OCI-M1 (cell line): ENCODE results near the gene CIT.

Experiments
- DNase-seq: peaks from one replicate; lab custom pipeline; 2025; lab: John Stamatoyannopoulos, UW

The CIT gene

DNA sequence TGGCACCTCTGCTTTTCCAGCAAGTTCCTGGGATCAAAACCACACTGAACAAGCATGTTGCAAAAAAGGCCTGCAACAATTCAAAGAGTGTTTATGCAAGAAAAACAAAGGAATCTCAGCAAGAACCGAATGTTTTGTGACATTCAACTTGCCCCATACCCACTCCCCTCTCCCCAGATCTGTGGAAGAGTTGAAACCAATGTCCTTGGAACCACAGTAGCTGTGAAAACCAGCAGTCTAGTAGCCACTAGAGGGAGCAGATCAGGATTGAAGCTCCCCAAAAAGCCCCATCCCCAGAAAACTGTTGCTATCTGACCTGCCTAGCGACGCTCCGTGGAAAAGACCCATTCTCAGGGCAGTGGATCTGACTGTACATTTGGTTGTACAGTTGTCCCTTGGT, 182.1 kb downstream of the CIT start:
- DNase-seq, result no peak

DNA sequence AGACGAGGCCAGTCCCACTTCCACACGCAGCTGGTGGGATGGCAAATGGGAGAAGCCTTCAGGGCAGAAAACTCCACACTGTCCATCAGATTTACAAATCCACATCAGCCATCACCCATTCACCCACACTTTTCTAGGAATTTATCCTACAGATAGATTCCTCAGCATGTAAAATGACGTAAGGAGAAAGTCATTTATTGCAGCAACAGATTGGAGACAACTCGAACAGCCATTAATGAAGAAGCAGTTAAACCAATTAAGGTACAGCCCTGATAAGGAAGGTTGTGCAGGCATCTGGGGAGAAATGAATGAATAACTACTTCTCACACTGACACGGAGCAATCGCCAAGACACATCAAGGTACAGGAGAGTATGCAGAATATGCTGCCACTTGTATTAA, 183.0 kb downstream of the CIT start:
- DNase-seq, result no peak

DNA sequence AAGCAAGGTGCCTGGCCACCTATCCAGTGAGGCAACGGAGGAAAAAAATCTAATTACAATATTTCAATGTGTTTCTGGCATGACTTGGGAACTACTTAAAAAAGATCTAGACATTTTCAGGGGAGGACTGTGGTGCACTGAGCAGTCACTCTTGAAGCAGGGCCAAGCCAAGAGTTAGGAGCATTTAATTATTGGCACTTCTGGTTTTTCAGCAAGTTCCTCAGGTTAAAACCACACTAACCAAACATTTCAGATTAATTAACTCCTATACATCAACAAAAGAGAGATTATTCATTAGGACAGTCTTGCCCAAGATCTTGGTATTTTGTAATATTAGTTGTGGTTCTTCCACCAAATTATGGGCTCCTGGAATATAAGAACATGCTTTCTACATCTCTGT, 183.6 kb downstream of the CIT start:
- DNase-seq, result no peak

DNA sequence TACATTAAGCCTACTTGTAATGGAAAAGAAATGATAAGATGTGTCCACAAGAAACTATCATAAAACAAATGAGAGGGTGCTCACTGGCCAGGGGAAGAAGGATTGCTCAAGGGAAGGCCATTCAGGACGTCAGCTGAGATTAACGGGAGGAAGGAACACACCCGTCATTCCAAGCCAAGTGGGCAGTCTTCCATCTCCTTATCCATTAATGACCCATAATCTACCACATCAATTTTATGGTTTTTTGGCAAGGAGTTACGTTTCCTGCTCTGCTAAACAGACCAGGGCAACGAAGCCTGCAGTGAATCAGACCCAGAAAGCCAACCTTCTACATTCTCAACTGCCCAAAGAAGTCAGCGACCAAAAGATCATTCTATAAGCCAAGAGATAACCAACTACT, 184.1 kb downstream of the CIT start:
- no peak for DNase-seq

DNA sequence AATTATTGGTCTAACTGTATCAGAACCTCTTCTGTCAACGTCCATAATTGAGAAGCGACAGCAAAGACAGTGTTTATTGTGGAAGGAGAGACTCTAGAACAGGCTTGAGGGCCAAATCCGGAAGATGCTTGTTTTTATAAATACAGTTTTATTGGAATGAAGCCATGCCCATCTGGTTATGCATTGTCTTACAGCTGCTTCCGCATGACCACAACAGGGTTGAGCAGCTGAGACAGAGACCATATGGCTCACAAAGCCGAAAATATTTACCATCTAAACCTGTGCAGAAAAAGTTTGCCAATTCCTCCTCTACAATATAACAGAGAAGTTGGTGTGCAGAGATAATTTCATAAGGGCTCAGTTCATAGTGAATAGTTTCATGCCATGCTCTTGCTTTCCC, 184.7 kb downstream of the CIT start:
- DNase-seq, result no peak

DNA sequence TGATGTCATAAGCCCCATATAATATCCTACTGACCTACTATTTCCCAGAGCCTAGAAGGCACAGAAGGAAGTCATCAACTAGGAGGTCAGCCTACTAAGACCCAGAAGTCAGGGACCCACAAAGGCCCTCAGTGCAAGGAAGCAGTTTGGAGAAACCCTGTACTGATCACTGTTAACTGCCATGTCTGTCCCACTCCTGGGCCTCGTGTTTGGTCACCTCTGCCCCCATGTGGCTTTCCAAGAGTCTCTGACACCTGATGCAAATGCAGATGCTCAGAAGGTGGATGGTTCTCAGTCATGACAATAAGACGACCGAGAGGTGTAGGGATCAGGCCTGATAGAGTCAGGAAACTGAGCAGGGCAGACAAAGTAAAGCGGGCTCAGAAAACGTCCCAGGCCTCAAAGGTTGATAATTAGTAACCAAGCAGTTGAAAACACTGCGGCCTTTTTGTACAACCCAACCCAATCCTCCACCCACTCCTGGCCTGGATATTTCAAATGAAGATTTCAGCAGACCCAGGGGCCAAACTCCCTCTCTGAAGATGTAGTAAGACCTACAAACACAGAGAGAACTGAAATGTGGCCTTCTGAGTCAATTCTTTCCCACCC, 185.8 kb downstream of the CIT start:
- no peak for DNase-seq

DNA sequence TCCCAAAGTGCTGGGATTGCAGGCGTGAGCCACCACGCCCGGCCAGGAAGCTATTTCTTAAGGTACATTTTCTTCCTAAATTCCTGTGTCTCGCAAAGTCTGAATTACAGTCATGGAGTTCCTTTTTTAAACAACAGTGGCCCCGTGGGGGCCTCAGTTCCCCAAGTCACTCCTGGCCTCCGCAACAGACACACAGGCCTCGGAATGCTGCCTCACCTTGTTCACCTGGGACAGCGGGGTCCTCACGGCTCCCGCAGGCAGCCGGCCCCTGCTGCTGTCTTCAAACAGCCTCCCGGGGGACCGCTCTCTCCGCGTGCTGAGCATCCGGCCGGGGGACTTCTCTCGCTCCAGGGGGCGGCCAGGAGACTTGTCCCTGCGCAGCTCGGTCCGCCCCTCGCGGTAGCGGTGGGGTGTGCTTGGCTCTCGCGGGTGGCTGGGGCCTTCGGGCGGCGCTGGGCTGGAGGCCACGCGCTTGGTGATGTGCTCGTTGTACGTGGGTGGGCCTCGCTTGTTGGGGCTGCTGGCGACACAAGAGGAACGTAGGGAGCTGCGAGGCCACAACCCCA, 187.1 kb downstream of the CIT start:
- DNase-seq, result no peak

DNA sequence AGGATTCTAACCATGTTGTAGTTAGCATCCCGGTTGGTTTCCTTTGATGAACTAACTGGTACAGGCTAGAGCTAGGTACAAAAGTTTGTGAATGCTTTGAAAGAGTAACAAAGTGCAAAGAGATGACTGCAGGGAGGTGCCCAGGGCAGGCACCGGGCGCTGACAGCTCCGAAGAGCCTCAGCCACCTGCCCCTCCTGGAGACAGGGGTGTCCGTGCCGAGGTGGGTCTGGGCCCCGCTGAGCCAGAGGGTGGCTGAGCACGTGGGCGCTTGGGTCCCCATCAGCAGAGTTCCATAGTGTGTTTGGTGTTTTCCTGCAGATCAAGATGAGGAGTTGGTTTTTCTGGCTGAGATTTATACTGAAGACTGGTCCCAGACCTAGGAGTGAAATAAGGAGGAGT, 189.2 kb downstream of the CIT start:
- DNase-seq, result no peak

DNA sequence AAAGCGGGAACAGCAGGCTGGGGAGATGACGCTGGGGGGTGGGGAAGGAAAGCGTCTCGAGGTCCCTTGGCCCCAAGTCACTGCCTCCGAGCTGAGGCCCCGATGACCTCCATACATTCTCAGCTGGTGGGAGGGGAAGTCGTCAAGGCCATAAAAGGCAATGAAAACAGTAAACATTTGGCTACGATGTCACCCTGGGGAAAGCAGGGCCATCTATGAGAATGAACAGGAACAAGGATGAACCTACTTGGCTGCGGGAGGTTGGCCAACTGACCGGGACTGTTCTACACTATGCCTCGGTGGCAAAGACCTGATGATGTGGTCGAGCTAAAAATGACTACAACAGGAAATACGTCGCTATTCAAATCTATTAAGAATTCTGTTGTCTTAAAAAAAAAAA, 189.7 kb downstream of the CIT start:
- no peak for DNase-seq

DNA sequence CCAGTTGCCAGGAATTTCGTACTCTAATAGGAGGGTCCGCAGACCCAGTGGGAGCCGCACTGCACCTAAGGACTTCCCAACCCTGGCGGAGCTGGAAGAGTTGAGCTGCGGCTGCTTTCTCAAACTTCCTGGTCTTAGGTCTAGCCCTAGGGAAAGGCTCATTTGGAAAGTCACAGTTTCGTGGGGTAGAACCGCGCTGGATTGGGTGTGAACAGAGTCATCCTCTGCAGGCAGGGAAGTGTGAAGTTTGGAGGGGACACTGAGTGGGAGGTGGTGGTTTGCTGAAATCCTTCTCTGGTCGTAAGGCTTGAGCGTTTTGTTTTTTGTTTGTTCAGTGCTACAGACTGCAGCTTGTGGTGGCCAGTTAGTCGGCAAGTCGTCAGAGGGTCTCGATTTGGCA, 190.3 kb downstream of the CIT start:
- DNase-seq, result no peak

DNA sequence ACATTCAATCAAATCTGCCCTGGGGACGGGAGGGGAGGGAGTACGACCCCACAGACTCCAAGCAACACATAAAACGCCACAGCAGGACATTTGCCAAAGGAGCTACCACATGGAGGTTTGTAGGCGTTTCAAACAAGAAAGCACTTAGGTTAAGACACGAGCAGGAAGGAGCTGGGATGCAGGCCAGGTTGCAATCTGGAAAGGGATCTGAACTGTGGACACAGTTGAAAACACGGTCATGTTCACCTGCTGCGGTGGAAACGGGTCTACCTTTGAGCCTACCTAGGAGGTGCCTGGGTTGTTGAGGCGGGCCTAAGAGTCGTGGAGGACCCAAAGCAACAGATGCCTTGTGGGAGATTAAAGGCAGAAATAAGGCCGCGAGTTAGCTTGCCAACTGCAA, 190.8 kb downstream of the CIT start:
- DNase-seq, result no peak

DNA sequence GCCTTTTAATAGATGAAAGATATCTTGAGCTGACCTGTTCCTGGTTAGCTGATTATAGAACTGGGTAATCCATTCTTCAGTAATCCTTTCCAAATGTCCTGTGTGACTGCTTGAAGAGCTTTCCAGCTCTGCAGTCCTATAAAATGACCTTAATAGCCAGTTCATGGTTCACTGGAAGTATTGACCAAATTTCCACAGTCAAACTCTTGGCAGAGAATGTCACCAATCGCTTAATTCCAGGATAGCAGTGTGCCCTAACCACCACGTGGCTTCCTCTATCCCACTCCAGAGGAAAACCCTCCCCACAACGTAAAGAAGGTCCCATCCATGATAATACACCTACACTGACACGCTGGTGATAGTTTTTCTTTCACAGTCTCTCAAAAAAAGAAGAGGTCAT, 191.7 kb downstream of the CIT start:
- no peak for DNase-seq

DNA sequence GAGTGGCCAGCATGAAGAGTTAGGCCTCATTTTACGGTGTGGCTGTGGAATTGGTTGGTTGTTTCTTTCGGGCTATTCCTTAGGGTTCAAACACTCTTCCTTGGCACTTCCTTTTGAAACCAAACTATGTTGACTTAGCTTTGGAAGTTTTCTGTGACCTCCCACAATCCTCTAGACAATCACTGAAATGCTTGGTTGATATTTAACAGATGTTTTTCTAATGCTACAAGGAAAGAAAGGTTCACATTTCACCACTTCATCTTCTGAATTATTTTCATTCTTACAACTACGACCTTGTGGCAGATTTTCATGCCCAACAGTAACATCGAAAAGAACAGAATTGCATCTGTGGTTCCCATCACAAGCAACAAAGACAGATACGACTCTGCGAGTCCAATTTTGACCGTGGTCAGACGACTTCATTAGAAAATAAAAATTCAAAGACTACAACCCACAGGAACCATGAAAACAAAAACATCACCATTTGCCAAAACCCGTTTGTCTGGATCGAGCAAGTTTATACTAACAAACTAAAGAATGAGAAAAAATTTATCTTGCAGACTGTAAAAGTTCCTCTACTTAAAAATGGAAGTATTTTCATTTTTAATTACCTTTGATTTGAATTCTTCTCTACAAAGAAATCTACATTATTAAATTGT, 192.3 kb downstream of the CIT start:
- DNase-seq, result no peak

DNA sequence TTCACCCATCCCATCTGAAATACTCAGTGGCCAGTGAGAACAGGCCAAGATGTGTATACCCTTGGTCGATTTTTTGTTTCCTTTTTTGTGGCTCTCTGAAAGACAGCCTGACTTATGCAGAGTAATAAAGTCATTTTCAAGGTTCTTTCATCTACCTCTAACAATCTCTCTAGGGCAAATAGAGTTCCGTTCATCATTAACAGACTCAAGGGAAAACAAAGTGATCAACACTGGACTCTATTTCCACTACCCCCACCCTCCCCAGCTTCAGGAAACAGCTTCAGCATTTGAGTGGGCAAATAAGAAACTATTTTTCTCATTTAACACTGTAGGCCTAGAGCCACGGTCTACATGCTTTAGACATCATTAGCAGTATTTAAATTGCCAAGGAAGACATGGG, 193.3 kb downstream of the CIT start:
- no peak for DNase-seq

DNA sequence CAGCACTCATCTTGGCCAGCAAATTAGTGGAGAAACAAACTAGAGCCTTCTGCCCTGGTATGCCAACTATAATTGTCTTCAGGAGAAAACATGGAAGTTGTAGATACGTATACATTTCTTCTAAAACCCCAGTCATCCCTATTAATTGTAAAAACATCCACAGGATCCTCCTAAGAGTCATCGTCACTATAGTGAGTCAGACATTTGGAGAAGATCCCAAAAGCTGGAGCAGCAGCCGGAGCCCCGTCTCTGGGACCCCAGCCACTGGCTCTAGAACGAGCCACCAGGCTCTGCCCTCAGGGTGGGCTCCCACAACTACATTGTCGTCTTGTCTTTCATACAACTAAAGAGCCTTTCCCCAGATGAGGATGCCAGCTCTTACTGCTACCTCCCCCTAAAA, 193.7 kb downstream of the CIT start:
- DNase-seq, result no peak

DNA sequence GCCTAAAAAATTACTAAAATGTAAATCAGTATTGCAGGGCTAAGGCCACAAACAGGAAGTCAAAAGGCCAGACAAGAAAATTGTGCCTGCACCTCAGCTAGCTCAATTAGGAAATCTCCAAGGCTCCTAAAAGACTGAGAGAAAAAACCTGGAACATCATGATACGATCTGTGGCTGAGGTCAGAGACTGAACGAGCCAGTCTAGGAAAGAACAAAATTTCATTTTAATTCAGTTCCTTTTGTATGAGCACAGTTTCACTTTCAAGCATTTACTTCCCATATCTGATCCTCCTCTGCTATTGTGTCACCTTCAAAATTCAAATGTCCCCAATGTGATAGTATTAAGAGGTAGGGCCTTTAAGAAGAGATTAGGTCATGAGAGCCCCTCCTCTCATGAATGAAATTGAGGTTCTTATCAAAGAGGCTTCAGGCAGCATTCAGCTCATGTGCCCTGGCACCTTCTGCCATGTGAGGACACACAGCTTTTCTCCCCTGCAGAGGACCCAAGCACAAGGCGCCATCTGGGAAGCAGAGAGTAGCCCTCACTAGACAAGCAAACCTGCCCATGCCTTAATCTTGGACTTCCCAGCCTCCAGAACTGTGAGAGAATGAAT, 194.4 kb downstream of the CIT start:
- DNase-seq, result peak; percentile 88

DNA sequence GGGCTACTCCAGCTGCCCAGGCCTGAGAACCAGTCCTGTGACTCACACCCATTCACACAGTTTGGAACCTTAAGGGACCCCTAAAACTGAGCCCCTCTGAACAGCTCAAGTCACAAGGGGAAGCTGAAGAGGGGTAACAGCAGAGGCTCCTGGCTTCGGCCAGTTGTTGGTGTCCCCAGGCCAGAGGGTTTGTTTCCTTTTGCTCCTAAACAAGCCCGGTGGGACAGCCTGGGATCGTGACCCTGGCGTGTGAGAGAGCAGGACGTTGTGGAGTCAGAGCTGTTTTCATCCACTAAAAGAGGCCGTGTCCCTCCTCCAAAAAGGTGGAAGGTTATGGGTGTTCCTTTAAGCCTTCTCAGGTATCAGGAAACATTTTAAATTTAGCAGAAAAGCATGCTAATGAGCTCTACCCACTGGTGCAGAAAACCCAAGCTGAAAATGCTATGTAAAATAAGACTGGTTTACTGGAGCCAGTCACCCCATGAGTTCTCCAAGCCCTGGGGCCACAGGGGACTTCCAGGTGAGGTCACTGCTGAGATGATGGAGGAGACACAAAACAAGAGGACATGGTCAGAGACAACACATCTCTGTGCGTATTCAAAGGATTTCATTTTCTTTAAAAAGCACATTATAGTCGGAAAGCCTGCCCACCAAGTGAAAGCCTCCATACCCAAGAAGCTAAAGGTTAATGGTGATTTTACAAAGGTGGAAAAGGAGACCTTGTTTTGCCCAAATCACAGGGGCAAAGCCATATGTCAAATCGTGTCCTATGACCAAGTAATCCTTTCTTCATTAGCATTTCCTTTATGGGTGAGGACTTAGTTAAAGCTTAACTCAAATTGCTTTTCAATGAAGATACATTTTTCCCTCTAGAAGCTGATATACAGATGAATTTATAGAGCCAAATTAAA, 195.1 kb downstream of the CIT start:
- DNase-seq, result no peak

DNA sequence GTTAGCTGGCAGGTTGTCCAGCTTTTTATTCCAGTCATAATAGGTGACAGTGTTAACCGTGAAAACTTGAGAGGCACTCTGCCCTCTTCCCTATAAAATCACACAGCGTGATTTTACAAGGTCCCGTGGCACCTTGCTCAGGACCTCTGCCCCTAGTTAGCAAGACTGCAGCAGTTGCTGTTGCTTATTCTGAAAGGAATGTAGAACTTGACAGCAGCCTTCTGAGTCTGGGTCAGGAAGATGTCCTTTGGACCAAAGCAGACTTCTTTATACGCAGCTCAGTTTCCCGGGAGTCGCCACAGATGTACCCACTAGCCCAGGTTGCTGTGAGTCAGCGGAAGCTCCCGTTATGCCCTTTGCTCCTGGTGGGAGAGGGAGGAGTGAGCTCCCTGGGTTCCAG, 196.0 kb downstream of the CIT start:
- no peak for DNase-seq

DNA sequence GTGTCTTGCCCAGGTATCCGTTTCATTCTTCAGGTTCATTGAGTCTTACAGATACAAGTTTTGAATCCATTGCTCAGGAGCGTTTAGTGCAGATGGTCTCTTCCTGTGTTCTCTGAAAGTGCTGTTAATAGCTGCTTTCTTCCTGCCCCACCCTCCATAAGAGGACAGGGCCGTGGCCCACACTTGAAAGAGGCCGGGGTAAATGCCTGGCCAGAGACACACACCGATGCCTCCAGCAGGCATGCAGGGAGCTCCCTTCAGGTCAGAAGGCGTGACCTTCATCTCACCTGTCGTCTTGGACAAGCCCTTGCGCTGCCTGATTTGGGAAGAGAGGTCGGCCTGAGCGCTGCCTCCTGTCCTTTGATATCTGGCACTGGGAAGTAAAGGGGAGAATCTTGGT, 197.6 kb downstream of the CIT start:
- no peak for DNase-seq

DNA sequence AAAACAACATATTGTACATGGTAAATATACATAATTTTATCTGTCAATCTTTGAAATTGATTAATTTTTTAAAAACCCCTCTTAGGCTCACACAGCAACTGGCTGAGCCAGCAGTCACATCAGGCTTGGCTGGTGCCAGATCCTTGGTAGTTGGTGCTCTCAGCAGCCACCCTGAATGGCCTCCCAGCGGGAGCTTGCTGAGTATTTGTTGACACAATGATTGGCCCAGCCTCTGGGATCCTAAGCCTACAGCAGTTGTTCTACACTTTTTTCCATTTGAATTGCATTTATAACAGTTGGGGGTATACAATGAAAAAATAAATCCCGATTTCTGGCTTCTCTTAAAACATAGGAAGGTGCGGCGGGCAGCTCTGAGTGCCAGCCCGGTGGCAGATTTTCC, 198.0 kb downstream of the CIT start:
- DNase-seq, result no peak

DNA sequence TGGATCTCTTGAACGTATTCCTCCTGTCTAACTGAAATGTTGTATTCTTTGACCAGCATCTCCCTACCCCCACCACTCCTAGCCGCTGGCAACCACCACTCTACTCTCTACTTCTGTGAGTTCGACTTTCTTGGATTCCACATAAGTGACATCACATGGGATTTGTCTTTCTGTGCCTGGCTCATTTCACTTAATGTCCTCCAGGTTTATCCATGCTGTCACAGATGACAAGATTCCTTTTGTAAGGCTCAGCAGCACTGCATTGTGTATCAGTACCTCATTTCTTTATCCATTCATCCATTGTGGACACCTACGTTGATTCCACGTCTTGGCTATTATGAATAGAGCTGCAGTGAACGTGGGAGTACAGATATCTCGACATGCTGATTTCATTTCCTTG, 198.7 kb downstream of the CIT start:
- no peak for DNase-seq

DNA sequence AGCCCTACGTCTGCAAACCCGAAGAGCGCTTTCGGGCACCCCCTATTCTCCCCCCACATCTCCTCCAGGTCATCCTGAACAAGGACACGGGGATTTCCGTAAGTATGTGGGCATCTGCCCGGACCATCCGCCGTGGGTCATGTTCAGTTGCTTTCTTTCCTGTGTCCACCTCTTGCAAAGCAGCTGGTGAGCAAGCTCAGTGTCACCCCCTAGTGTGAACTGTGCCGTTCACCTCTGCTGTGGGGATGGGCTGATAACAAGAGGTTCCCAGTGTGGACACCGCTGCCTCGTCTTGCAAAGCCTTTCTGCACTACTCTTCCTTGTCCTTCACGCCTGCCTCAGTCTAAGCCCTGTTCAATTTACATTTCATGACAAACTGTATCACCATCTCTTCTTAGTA, 200.5 kb downstream of the CIT start:
- DNase-seq, result no peak

DNA sequence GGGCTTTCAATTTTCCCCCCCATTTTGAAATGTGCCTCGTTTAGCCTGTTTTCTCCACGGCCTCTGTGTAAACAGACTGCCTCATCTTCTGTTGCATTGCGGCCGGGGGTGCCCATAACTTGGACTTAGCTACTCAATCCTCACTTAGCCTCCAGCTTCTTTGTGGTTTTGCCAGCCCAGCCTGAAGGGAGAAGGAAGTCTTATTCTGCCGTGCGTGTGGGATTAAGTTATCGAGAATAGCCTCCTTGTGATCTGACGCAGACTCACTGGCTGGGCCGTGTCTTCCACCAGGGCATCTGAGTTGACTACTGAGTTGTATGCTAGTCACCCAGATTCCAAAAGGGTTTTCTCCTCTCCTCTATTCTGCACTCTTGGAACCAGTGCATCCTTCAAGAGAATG, 201.1 kb downstream of the CIT start:
- no peak for DNase-seq
